ENCODE measurements around the gene DTL.
A peak's percentile ranks its signal among the peaks of the same experiment; 100 is the strongest.

DTL gene, protein sequence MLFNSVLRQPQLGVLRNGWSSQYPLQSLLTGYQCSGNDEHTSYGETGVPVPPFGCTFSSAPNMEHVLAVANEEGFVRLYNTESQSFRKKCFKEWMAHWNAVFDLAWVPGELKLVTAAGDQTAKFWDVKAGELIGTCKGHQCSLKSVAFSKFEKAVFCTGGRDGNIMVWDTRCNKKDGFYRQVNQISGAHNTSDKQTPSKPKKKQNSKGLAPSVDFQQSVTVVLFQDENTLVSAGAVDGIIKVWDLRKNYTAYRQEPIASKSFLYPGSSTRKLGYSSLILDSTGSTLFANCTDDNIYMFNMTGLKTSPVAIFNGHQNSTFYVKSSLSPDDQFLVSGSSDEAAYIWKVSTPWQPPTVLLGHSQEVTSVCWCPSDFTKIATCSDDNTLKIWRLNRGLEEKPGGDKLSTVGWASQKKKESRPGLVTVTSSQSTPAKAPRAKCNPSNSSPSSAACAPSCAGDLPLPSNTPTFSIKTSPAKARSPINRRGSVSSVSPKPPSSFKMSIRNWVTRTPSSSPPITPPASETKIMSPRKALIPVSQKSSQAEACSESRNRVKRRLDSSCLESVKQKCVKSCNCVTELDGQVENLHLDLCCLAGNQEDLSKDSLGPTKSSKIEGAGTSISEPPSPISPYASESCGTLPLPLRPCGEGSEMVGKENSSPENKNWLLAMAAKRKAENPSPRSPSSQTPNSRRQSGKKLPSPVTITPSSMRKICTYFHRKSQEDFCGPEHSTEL

DNA sequence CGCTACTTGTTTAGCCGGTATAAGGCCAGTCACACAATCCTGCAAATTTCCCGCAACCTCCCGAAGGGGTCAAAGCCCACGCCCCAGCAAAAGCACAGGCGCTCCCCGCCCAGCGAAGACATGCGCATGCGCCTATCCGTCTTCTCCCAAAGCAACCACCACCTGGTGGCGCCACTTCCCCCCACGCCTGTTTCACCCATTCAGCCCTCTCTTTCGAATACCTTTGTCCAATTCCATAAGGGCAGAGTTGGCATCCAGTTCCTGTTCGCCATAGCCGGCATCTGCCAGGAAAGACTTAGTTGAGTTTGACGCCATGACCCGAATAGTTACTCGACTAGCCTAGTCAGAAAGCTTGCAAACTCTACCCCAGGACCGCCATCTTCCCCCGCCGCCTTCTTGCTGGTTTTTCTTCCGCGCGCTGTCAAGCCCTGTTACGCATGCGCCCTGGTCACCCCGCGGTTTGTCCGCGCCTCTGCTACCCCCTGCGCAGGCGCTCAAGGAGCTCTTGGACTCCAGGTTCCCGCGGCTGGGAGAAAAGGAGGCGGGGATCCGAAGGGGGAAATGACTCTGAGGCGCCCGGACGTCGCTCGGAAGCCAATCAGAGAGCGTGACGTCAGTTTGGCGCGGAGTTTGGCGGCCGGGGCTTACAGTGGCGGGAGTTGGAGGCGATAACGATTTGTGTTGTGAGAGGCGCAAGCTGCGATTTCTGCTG is at the start of gene DTL, which contains the start of gene INTS7:
TSS of gene DTL (plus strand) at position 626 of the 712 bp plus-strand sequence. CDS start 143 bp downstream, outside the sequence.
TSS of gene INTS7 (minus strand) at position 435 of the 712 bp plus-strand sequence. CDS start at position 315, 120 bp downstream.
- TF ChIP-seq GATA3 (IDR thresholded peaks at IDR 0.05; ENCODE audit: low read depth, low read length) (no peak), GATA2 (IDR thresholded peaks at IDR 0.05; ENCODE audit: low read depth, low read length) (peak; percentile 84)

DNA sequence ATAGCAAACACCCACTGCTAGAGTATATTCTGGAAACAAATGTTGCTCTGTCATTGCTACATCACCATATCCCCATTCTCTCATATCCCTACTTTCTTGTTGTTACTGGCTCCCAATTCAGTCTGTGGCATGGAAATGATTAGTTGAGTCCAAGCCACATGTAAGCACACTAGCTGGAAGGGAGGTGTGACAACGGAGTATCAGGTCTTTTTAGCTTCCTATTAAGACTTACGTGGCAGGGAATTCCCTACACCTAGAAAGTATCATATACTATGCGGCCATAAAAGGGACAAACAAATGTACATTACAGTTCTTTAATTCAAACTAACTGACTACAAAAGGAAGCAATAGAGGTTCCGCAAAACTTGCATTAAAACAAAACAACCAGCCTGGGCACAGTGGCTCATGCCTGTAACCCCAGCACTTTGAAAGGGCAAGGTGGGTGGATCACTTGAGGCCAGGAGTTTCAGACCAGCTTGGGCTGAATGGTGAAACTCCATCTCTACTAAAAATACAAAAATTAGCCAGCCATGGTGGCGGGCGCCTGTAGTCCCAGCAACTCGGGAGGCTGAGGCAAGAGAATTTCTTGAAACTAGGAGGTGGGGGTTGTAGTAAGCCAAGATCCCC is 48.8 kb upstream of the DTL start:
- TF ChIP-seq GATA3 (IDR thresholded peaks at IDR 0.05; ENCODE audit: low read depth, low read length) = no peak
- TF ChIP-seq GATA2 (IDR thresholded peaks at IDR 0.05; ENCODE audit: low read depth, low read length) = no peak

DNA sequence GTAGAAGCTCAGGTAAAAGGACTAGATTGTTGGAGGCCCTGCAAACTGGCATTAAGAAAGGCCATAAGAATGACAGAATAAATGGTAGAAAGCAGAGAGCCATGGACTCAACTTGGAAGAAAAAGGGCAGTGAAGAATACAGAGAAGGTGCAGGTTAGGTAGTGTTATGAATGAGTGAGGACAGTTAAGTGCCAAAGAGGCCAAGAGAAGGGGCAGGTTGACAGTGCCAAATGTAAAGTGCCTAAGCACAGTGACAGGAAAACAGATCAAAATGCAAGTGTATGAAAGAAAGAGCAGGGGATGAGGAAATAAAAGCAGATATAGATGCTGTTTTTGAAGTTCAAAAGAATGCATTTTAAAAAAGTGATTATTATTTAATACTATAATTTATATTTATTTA is 43.9 kb upstream of the DTL start:
- TF ChIP-seq GATA3 (IDR thresholded peaks at IDR 0.05; ENCODE audit: low read depth, low read length) (no peak), GATA2 (IDR thresholded peaks at IDR 0.05; ENCODE audit: low read depth, low read length) (no peak)

DNA sequence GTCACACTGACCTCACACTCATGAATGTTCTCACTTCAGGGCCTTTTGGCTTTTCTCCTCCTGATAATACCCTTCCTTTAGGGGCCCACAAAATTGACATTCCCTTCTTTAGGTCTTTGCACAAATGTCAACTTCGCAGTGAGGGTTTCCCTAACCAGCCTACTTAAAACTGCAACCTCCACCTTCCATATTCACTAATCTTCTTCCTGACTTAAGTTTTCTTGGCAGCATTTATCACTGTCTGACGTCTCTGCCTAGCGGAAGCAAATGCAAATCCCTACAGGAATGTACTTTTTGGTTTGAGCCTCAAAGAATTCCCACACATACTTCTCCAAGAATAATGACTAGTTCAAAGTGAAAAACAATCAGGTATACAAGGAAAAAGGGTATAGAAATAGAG is 33.0 kb upstream of the DTL start:
- TF ChIP-seq GATA3 (IDR thresholded peaks at IDR 0.05; ENCODE audit: low read depth, low read length) (no peak), GATA2 (IDR thresholded peaks at IDR 0.05; ENCODE audit: low read depth, low read length) (no peak)

DNA sequence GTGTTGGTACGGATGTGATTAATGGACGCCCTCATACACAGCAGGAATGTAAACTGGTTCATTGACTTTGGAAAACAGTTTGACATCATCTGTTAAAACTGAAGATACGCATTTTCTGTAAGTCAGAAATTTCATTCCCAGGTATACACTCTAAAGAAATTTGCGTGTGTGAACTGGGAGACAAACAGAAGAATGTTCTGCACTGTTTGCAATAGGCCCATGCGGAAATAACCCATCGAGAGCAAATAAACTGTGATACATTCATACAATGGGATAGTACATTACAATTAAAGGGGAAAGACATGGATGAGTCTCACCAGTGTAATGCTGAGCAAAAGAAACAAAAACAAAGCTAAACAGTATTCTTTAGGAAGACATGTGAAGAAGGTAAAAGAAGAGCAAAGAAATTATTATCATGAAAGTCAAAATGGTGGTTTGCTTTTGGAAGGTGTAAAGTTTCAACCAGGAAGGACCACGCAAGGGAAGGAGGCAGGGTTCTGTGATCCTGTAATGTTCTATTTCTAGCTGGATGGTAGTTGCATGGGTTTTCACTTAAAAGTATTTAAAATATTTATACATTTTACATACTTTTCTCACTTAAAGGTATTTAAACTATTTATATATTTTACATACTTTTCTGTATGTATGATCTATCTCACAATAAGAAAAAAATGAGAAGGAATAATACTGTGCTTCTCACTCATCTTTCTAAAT is 30.5 kb upstream of the DTL start:
- no peak for TF ChIP-seq GATA3 (IDR thresholded peaks at IDR 0.05; ENCODE audit: low read depth, low read length)
- no peak for TF ChIP-seq GATA2 (IDR thresholded peaks at IDR 0.05; ENCODE audit: low read depth, low read length)

DNA sequence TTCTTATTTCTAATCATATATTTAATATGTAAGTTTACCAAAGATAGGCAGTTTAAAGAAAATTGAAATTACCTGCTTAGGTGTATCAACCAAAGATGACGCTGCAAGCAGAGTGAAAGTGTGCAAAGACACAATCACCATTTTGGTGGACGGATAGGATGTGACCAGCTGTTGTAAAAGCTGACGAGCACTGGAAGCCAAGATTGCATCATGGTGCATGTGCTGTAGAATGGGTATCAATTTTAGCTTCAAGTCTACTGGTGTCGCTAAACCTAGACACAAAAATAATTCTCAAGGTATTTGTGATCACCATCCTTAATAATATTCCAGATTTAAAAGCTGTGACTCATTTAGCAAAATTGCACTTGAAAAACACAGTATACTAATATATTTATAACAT is 28.4 kb upstream of the DTL start:
- TF ChIP-seq GATA2 (IDR thresholded peaks at IDR 0.05; ENCODE audit: low read depth, low read length) (no peak), GATA3 (IDR thresholded peaks at IDR 0.05; ENCODE audit: low read depth, low read length) (no peak)

DNA sequence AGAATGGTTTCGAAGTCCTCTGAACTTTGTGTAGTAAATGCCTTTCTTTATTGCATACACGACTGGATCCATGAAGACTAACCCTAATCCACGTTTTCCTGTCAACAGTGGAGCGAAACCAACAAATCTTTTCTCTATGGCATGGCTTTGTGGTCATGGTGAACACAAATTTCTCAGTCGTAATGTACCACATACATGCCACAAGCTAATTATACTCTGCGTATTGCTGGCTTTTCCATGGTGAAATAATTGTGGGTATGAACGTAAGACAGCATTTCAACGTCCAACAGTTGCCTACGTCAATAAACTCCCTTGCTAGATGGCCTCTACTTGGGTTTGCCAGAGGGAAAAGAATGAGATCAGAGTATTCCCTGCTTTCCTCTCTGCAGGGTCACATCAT is 27.7 kb upstream of the DTL start:
- no peak for TF ChIP-seq GATA2 (IDR thresholded peaks at IDR 0.05; ENCODE audit: low read depth, low read length)

DNA sequence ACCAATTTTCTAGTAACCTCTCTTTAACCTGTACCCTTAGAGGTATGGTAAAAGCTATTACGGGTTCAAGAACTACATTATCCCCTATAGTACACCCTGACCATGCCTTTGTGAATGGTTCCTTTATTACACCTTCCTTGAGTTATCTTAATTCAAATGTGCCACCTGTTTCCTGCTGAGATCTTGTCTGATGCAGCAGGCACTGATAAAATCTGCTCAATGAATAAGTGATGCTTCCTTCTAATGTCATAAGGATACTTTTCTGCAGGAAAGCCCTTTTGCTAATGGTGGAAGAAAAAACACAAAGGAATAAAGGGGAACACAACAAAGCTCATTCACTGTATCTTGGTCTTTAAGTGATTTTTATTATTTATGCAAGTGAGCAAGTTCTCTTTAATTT is 26.0 kb upstream of the DTL start:
- no peak for TF ChIP-seq GATA2 (IDR thresholded peaks at IDR 0.05; ENCODE audit: low read depth, low read length)
- no peak for TF ChIP-seq GATA3 (IDR thresholded peaks at IDR 0.05; ENCODE audit: low read depth, low read length)

DNA sequence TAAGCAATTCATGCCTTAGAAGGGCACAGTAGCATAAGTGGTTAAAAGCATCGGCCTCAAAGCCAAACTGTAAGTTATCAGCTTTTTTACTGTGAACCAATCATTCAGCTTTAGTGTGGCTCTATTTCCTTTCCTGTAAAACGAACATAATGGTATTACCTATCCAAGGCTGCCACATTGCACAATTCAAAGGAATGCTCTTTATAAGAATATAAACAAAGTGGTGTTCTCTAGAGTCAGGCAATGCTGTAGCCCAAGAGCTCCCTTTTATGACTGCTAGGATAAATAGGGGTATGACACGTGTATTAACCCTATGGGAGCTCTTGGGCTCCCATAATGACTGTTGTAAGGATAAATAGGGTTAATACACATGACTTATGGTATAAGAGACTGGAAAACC is 25.5 kb upstream of the DTL start:
- TF ChIP-seq GATA3 (IDR thresholded peaks at IDR 0.05; ENCODE audit: low read depth, low read length) (no peak), GATA2 (IDR thresholded peaks at IDR 0.05; ENCODE audit: low read depth, low read length) (no peak)

DNA sequence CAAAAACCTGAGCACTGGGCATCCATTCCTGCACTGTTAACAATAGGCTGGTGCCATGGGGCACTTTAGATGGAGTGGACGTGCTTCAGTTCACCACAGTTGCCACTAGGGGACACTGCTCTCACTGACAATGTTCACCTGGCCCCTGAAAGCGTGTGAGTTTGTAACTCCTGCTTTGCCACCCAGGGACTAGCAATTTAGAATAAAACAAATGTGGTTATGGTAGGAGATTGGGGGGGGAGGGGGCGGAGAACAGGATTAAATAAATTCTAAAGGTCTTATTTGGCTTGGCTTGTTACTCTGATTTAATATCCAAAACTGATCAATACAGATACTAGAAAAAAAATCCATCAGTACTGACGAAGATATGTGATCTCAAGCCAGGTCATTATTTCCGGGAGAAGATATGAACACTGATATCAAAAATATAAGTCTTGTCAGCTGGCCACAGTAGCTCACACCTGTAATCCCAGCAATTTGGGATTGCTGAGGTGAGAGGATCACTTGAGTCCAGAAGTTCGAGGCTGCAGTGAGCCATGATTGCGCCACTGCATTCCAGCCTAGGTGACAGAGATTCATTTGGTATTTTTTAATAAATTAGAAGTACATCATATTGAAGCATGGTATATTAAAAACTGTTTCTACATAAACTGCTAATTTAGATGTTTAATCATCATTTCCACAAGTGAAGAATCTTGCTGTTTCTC is 23.4 kb upstream of the DTL start:
- TF ChIP-seq GATA3 (IDR thresholded peaks at IDR 0.05; ENCODE audit: low read depth, low read length) (no peak), GATA2 (IDR thresholded peaks at IDR 0.05; ENCODE audit: low read depth, low read length) (no peak)

DNA sequence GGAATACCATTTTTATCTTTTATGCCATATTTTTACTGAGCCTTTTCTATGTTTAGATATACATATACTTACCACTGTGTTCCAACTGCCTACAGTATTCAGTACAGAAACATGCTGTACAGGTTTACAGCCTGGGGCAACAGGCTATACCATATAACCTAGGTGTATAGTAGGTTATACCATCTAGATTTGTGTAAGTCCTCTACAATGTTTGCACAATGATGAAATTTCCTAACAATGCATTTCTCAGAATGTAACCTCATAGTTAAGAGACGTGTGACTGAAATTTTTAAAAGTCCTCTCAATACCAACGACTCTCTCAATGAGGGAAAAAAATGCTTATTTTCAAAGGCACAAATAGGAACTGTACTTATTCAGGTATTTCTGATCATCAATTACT is 21.9 kb upstream of the DTL start:
- TF ChIP-seq GATA3 (IDR thresholded peaks at IDR 0.05; ENCODE audit: low read depth, low read length) = no peak
- TF ChIP-seq GATA2 (IDR thresholded peaks at IDR 0.05; ENCODE audit: low read depth, low read length) = no peak

DNA sequence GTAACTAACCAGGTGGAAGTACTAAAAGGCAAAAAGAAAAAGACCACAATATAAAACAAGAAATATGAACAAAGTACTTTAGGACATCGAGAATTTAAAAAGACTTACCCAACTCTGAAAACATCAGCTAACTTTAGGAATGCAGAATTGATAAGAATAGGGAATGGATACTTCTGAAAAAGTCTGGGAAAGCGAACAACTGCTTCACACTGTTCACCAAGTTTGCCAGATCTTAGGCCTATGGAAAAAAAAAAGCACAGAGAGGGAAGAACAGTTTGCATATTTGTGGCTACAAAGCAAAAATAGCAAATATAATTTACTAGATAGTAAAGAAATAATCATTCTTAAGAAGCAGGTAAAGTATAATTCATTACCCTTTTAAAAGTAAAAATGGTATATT is 14.6 kb upstream of the DTL start:
- no peak for TF ChIP-seq GATA2 (IDR thresholded peaks at IDR 0.05; ENCODE audit: low read depth, low read length)
- no peak for TF ChIP-seq GATA3 (IDR thresholded peaks at IDR 0.05; ENCODE audit: low read depth, low read length)

DNA sequence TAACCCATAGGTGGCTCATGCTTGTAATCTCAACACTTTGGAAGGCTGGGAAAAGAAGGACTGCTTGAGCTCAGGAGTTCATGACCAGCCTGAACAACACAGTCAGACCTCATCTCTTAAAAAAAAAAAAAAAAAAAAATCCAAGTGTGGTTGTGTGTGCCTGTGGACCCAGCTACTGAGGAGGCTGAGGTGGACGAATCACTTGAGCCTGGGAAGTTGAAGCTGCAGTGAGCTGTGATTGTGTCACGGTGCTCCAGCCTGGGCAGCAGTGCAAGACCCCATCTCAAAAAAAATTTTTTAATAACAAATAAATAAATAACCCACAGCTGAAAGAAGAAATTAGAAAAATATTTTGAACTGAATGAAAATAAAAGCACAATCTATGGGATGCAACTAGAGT is 14.0 kb upstream of the DTL start:
- TF ChIP-seq GATA2 (IDR thresholded peaks at IDR 0.05; ENCODE audit: low read depth, low read length) (no peak), GATA3 (IDR thresholded peaks at IDR 0.05; ENCODE audit: low read depth, low read length) (no peak)

All from SH-SY5Y (cell line).